Liver (tissue), 9 donors: Measurements from ENCODE around the gene TRAPPC2L. TPM values are rescaled to one million over a fixed set of nuclear protein-coding genes. Genes with fewer than 3 reads are reported as not detected.

Source experiments
- DNase-seq: peaks from one replicate; pipeline ENCODE4 v3.0.0-alpha.2; 2017; ENCODE audit warnings: low spot score
- H3K27ac ChIP-seq, 2 donors: one replicate each; pipeline ENCODE4 v1.7.0; 2013; ENCODE audit warnings: inconsistent platforms in 2 of 2, low read length in 2 of 2, control low read depth in 1 of 2, low read depth in 1 of 2, mild to moderate bottlenecking in 1 of 2
- H3K27me3 ChIP-seq, 4 donors: one replicate each; pipeline versions ENCODE4 v1.6.1 to v1.7.0; 2013; ENCODE audit warnings: low read length in 3 of 4, inconsistent platforms in 1 of 4, mild to moderate bottlenecking in 1 of 4, moderate library complexity in 1 of 4; ENCODE audit not compliant: control insufficient read depth in 4 of 4, insufficient read depth in 4 of 4
- H3K36me3 ChIP-seq, 4 donors: one replicate each; pipeline versions ENCODE4 v1.6.1 to v1.7.0; 2013; ENCODE audit warnings: low read length in 3 of 4, mild to moderate bottlenecking in 3 of 4, low read depth in 1 of 4, moderate library complexity in 1 of 4; ENCODE audit not compliant: control insufficient read depth in 4 of 4, insufficient read depth in 3 of 4
- H3K4me1 ChIP-seq, 4 donors: one replicate each; pipeline versions ENCODE4 v1.6.1 to v1.7.0; 2013; ENCODE audit warnings: low read length in 3 of 4, mild to moderate bottlenecking in 3 of 4, moderate library complexity in 1 of 4; ENCODE audit not compliant: control insufficient read depth in 4 of 4, insufficient read depth in 4 of 4
- H3K4me3 ChIP-seq, 3 donors: one replicate each; pipeline versions ENCODE4 v1.6.1 to v1.7.0; 2013; ENCODE audit warnings: low read length in 3 of 3, control low read depth in 1 of 3, low read depth in 1 of 3, mild to moderate bottlenecking in 1 of 3
- H3K9ac ChIP-seq, 2 donors: one replicate each; pipeline ENCODE4 v1.7.0; 2013; ENCODE audit warnings: low read length in 2 of 2, mild to moderate bottlenecking in 2 of 2, moderate library complexity in 2 of 2, control low read depth in 1 of 2, low read depth in 1 of 2
- H3K9me3 ChIP-seq, 4 donors: one replicate each; pipeline versions ENCODE4 v1.6.1 to v1.7.0; 2013; ENCODE audit warnings: low read length in 3 of 4; ENCODE audit not compliant: control insufficient read depth in 4 of 4
- CTCF ChIP-seq: fragments of 150-350 bp; IDR thresholded peaks from 2 replicates; pipeline ENCODE4 v1.5.1; 2017; ENCODE audit warnings: improper control_type of control experiment, low read depth, low read length; ENCODE audit not compliant: missing input control
- FOXA2 ChIP-seq: IDR thresholded peaks from 2 replicates; pipeline ENCODE4 v1.6.1; 2016; ENCODE audit warnings: antibody characterized with exemption
- HNF4G ChIP-seq: IDR thresholded peaks from 2 replicates; pipeline ENCODE4 v1.6.1; 2016; ENCODE audit warnings: antibody characterized with exemption
- JUND ChIP-seq, 2 donors: IDR thresholded peaks; 2 replicates each; pipeline ENCODE4 v1.6.1; 2016; ENCODE audit warnings: antibody characterized with exemption in 2 of 2
- NR2F2 ChIP-seq: IDR thresholded peaks from 2 replicates; pipeline ENCODE4 v1.6.1; 2016; ENCODE audit warnings: antibody characterized with exemption
- RAD21 ChIP-seq, 2 donors: IDR thresholded peaks; 2 replicates each; pipeline ENCODE4 v1.6.1; 2016; ENCODE audit warnings: antibody characterized with exemption in 2 of 2, mild to moderate bottlenecking in 2 of 2
- RXRA ChIP-seq, 2 donors: IDR thresholded peaks; 2 replicates each; pipeline ENCODE4 v1.6.1; 2017 to 2018; ENCODE audit warnings: antibody characterized with exemption in 2 of 2, mild to moderate bottlenecking in 1 of 2
- TAF1 ChIP-seq: conservative IDR thresholded peaks from 2 replicates; pipeline ENCODE4 v1.6.1; 2016; ENCODE audit warnings: antibody characterized with exemption, mild to moderate bottlenecking
- YY1 ChIP-seq: IDR thresholded peaks from 2 replicates; pipeline ENCODE4 v1.6.1; 2016; ENCODE audit warnings: antibody characterized with exemption, mild to moderate bottlenecking
- ZBTB33 ChIP-seq: IDR thresholded peaks from 2 replicates; pipeline ENCODE4 v1.6.1; 2016; ENCODE audit warnings: antibody characterized with exemption
- WGBS: extraction: QIAGEN DNeasy Blood & Tissue Kit; methylation state at CpG from one replicate; pipeline ENCODE4 v1.1.7; 2013; 5-methylcytosine and 5-hydroxymethylcytosine counted together
- polyA plus RNA-seq, 2 donors: library from polyadenylated mRNA; stranded (reverse) in 1 of 2; unstranded in 1 of 2; fragments of 200-250 nt in 1 of 2; fragments of >200 nt in 1 of 2; fragmentation: Nextera tagmentation in 1 of 2; extraction: Ambion mirVana in 1 of 2; gene quantifications; one replicate each; pipeline versions ENCODE4 v1.2.1 to v1.2.3, GENCODE V29; 2013 to 2015
- total RNA-seq, 2 donors: library from RNA; depleted of rRNA; stranded (reverse); fragments of >200 nt; gene quantifications; one replicate each; pipeline ENCODE4 v1.2.3, GENCODE V29; 2014
- TF ChIP-seq, protein P1 (sequence below): IDR thresholded peaks from 2 replicates; pipeline ENCODE4 v1.6.1; 2016; ENCODE audit warnings: antibody characterized with exemption
- TF ChIP-seq, protein P2 (sequence below): IDR thresholded peaks from 2 replicates; pipeline ENCODE4 v1.6.1; 2016; ENCODE audit warnings: antibody characterized with exemption, mild to moderate bottlenecking
- donor health status: healthy.
- donor health status: healthy.
- donor health status: healthy.
- donor health status: healthy.
- donor health status: healthy.

The TRAPPC2L gene
- total and polyA plus RNA-seq, 4 donors, result 16.3 to 59.4 (median 22.2) TPM

DNA sequence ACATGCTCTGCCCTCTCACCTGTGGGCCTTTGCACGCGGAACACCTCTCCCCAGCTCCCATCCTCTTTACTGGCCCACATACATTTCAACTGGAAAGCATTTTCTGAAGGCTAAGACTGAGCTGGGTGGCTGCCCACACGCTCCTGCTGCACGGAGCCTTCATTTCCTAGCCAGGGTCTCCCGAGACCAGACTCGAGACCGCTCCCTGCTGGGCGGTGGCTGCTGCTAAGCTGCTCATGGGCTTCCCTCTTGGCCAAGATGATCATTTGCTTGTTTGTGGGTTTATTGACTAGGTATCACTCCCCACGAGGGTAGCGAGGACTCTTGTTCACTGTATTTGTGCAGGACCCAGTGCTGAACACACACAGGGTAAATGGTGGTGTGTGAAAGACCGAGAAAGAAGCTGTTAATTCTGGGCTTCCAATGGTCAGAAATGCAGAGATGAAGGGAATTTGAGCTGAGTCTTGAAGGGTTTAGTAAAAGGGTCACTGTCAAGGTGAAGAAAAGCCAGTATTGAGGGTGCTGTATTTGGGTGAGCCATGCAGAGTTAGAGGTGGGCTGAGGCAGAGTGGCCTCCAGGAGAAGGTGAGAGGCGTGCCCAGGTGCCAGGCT, 907 bp downstream of the TRAPPC2L start:
- H3K27me3 ChIP-seq, result no peaks in the 10 kb centered on the region
- peak; percentile 72 for DNase-seq
- H3K9me3 ChIP-seq, result no peaks in the 10 kb centered on the region
- peaks cover 8 to 39% (median 18%) of the 10 kb centered on the region in 4 donors for H3K36me3 ChIP-seq
- H3K27ac ChIP-seq, result peak overlapping the region; percentile 27 to 79
- peak overlapping the region; percentile 68 to 94 (median 84) for H3K4me3 ChIP-seq
- peak overlapping the region; percentile 49 to 68 for H3K9ac ChIP-seq
- WGBS, result 16% methylated on average over 12 of the region's 12 CpGs
- peak; percentile 73 to 82 for TF ChIP-seq RAD21 (IDR thresholded peaks at IDR 0.05)
- TF ChIP-seq ZBTB33, result no peak
- TF ChIP-seq RXRA (IDR thresholded peaks at IDR 0.05), result no peak
- TF ChIP-seq CTCF, result peak; percentile 58
- H3K4me1 ChIP-seq, result peaks cover 12 to 29% (median 22%) of the 10 kb centered on the region in 4 donors

DNA sequence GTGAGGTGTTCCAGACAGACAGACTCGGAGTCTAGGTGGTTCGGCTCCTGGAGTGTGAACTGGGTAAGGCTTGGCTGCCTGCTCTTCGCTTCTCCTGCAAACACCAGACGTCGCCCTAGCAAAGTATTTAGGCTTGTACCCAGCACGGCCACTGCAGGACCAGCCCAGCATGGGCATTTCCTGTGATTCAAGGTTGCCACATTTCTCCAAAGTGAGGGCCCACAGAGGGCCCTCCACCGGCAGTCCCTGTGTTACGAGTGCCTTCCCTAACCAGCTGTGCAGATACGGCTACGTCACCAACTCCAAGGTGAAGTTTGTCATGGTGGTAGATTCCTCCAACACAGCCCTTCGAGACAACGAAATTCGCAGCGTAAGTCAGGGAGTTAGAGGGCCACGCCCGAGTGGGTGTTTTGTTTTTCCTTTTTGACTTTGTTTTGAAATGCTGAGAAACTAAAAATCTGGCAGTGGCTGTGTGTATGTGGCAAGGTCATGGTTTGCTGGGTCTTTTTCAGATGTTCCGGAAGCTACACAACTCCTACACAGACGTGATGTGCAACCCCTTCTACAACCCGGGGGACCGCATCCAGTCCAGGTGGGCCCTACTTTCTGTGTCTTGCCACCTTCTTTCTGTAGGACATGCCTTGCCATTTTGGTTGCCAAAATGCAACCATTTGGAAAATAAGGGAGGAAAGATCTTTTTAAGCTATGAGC, 2.6 kb downstream of the TRAPPC2L start:
- Histone ChIP-seq H3K9me3 (no peaks in the 10 kb centered on the region), H3K27me3 (no peaks in the 10 kb centered on the region), H3K9ac (no peak overlapping the region), H3K27ac (no peak overlapping the region), H3K36me3 (peaks cover 8 to 39% (median 18%) of the 10 kb centered on the region in 4 donors), H3K4me1 (peaks cover 7 to 25% (median 20%) of the 10 kb centered on the region in 4 donors), H3K4me3 (no peak overlapping the region)
- DNase-seq, result no peak
- WGBS, result 95% methylated on average over 20 of the region's 20 CpGs
- TF ChIP-seq HNF4G, result no peak
- no peak for TF ChIP-seq JUND (IDR thresholded peaks at IDR 0.05)
- no peak for TF ChIP-seq YY1
- TF ChIP-seq ZBTB33, result no peak
- TF ChIP-seq, protein P1, sequence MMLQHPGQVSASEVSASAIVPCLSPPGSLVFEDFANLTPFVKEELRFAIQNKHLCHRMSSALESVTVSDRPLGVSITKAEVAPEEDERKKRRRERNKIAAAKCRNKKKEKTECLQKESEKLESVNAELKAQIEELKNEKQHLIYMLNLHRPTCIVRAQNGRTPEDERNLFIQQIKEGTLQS, result no peak
- TF ChIP-seq FOXA2, result no peak
- TF ChIP-seq CTCF, result no peak
- no peak for TF ChIP-seq NR2F2
- no peak for TF ChIP-seq TAF1
- TF ChIP-seq, protein P2, sequence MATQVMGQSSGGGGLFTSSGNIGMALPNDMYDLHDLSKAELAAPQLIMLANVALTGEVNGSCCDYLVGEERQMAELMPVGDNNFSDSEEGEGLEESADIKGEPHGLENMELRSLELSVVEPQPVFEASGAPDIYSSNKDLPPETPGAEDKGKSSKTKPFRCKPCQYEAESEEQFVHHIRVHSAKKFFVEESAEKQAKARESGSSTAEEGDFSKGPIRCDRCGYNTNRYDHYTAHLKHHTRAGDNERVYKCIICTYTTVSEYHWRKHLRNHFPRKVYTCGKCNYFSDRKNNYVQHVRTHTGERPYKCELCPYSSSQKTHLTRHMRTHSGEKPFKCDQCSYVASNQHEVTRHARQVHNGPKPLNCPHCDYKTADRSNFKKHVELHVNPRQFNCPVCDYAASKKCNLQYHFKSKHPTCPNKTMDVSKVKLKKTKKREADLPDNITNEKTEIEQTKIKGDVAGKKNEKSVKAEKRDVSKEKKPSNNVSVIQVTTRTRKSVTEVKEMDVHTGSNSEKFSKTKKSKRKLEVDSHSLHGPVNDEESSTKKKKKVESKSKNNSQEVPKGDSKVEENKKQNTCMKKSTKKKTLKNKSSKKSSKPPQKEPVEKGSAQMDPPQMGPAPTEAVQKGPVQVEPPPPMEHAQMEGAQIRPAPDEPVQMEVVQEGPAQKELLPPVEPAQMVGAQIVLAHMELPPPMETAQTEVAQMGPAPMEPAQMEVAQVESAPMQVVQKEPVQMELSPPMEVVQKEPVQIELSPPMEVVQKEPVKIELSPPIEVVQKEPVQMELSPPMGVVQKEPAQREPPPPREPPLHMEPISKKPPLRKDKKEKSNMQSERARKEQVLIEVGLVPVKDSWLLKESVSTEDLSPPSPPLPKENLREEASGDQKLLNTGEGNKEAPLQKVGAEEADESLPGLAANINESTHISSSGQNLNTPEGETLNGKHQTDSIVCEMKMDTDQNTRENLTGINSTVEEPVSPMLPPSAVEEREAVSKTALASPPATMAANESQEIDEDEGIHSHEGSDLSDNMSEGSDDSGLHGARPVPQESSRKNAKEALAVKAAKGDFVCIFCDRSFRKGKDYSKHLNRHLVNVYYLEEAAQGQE, result no peak
